Non-pigmented ciliary epithelial cell (primary cell): ENCODE measurements around the gene SLC35A3.

Experiments used
- DNase-seq: peaks from one replicate; pipeline ENCODE4 v3.0.0-alpha.2; 2010; ENCODE audit warnings: low read depth

SLC35A3 gene

GRCh38 chr1:100077531-100077930 lies 107.7 kb downstream of the SLC35A3 start:
- DNase-seq = peak; percentile 22

GRCh38 chr1:100080331-100080730 lies 110.5 kb downstream of the SLC35A3 start:
- DNase-seq = no peak
